ENCODE results near the gene IQSEC2.

- peak; percentile 60 for TF ChIP-seq CTCF (IDR thresholded peaks at IDR 0.05; ENCODE audit: poor library complexity)
- TF ChIP-seq EZH2 (IDR thresholded peaks at IDR 0.05; ENCODE audit: borderline replicate concordance), result no peak
- no peak for TF ChIP-seq EZH2phosphoT487 (IDR thresholded peaks at IDR 0.05; ENCODE audit: low read depth, severe bottlenecking, unreplicated experiment)
Observed at GRCh38 chrX:53317365-53318069, 36.1 kb upstream of the IQSEC2 start.

Measured in hepatocyte (in vitro differentiated cells).